Hepatocyte (in vitro differentiated cells): ENCODE measurements around the gene HRH2. TPM values are rescaled to one million over a fixed set of nuclear protein-coding genes. Genes with fewer than 3 reads are reported as not detected.

ENCODE experiments used
- DNase-seq: peaks from one replicate; pipeline ENCODE4 v3.0.0-alpha.2; 2016; ENCODE audit warnings: low spot score
- H2AFZ ChIP-seq: fragments of 200-600 bp; sonication (generic); 2 replicates; pipeline ENCODE4 v1.6.0; 2016; ENCODE audit warnings: antibody characterized with exemption, mild to moderate bottlenecking
- H3K27ac ChIP-seq: fragments of 200-600 bp; sonication (generic); 2 replicates; pipeline ENCODE4 v1.5.1; 2016; ENCODE audit warnings: mild to moderate bottlenecking
- H3K27me3 ChIP-seq: fragments of 200-600 bp; sonication (generic); 2 replicates; pipeline ENCODE4 v1.6.1; 2016
- H3K36me3 ChIP-seq: fragments of 200-600 bp; sonication (generic); replicated peaks from 2 replicates; pipeline ENCODE4 v1.5.1; 2016; ENCODE audit warnings: low read depth; ENCODE audit not compliant: insufficient read depth
- H3K4me1 ChIP-seq: fragments of 200-600 bp; sonication (generic); 2 replicates; pipeline ENCODE4 v1.5.1; 2016; ENCODE audit warnings: mild to moderate bottlenecking, moderate library complexity; ENCODE audit not compliant: insufficient read depth
- H3K4me2 ChIP-seq: fragments of 200-600 bp; sonication (generic); 2 replicates; pipeline ENCODE4 v1.6.0; 2016
- H3K4me3 ChIP-seq: fragments of 200-600 bp; sonication (generic); 2 replicates; pipeline ENCODE4 v1.5.1; 2016; ENCODE audit warnings: mild to moderate bottlenecking
- H3K79me2 ChIP-seq: fragments of 200-600 bp; sonication (generic); 2 replicates; pipeline ENCODE4 v1.6.0; 2017; ENCODE audit warnings: mild to moderate bottlenecking
- H3K9me2 ChIP-seq: fragments of 200-600 bp; sonication (generic); replicated peaks from 2 replicates; pipeline ENCODE4 v1.6.0; 2017; ENCODE audit warnings: mild to moderate bottlenecking; ENCODE audit not compliant: insufficient read depth
- H3K9me3 ChIP-seq: fragments of 200-600 bp; sonication (generic); 2 replicates; pipeline ENCODE4 v1.5.1; 2016; ENCODE audit warnings: low read depth, mild to moderate bottlenecking
- H4K20me1 ChIP-seq: fragments of 200-600 bp; sonication (generic); 2 replicates; pipeline ENCODE4 v1.6.0; 2016; ENCODE audit warnings: mild to moderate bottlenecking; ENCODE audit not compliant: insufficient read depth, poor library complexity, severe bottlenecking
- EZH2 ChIP-seq: fragments of 200-600 bp; sonication (generic); IDR thresholded peaks from 2 replicates; pipeline ENCODE4 v1.6.1; 2016; ENCODE audit warnings: antibody characterized with exemption, mild to moderate bottlenecking, borderline replicate concordance
- EZH2phosphoT487 ChIP-seq: fragments of 200-600 bp; sonication (generic); IDR thresholded peaks from one replicate; pipeline ENCODE4 v1.6.1; 2018; ENCODE audit warnings: antibody characterized with exemption, mild to moderate bottlenecking, low read depth, moderate library complexity; ENCODE audit not compliant: unreplicated experiment, severe bottlenecking
- WGBS: methylation state at CpG from one replicate; pipeline ENCODE4 v1.1.6; 2016; ENCODE audit warnings: low lambda C conversion rate; ENCODE audit errors: missing lambda C conversion rate; 5-methylcytosine and 5-hydroxymethylcytosine counted together
- polyA plus RNA-seq: library from polyadenylated mRNA; unstranded; fragments of >200 nt; fragmentation: Nextera tagmentation; extraction: Ambion mirVana; gene quantifications from 2 replicates; pipeline ENCODE4 v1.2.1, GENCODE V29; 2016
- total RNA-seq: library from RNA; depleted of rRNA; stranded (reverse); fragments of >200 nt; gene quantifications from 2 replicates; pipeline ENCODE4 v1.2.3, GENCODE V29; 2014
- TF ChIP-seq, protein P1 (sequence below): fragments of 200-600 bp; sonication (generic); IDR thresholded peaks from 2 replicates; pipeline ENCODE4 v1.5.1; 2016; ENCODE audit warnings: antibody characterized with exemption, mild to moderate bottlenecking; ENCODE audit not compliant: poor library complexity

Gene HRH2
- total and polyA plus RNA-seq, 2 experiments from 2014 or later, result 2.2 to 2.5 TPM

DNA sequence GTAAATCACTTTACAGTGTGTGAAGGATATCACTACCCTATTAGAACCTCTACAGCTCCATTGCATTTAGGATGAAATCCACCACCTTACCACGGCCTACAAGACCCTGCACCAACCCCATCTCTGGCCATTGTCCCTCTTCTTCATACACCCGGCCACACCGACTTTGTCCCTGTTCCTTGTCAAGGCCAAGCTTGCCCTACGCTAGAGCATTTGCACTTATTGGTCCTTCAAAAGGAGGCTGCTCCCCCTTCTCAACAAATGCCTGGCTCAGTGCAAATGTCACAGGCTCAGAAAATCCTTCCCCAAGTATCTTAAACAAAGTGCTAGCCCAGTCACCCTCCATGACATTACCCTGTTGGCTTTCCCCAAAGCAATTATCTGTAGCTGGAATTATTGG, 4.1 kb upstream of the HRH2 start:
- Histone ChIP-seq H3K36me3 (no peaks in the 10 kb centered on the region), H3K27ac (no peak overlapping the region), H4K20me1 (no peaks in the 10 kb centered on the region), H3K9me2 (no peaks in the 10 kb centered on the region), H2AFZ (no peak overlapping the region), H3K4me2 (no peak overlapping the region), H3K79me2 (no peaks in the 10 kb centered on the region), H3K4me1 (no peaks in the 10 kb centered on the region), H3K27me3 (peaks cover 21% of the 10 kb centered on the region), H3K9me3 (no peaks in the 10 kb centered on the region), H3K4me3 (no peak overlapping the region)
- WGBS, result 93% methylated on average over 4 of the region's 4 CpGs
- no peak for TF ChIP-seq EZH2
- no peak for TF ChIP-seq EZH2phosphoT487
- TF ChIP-seq, protein P1, sequence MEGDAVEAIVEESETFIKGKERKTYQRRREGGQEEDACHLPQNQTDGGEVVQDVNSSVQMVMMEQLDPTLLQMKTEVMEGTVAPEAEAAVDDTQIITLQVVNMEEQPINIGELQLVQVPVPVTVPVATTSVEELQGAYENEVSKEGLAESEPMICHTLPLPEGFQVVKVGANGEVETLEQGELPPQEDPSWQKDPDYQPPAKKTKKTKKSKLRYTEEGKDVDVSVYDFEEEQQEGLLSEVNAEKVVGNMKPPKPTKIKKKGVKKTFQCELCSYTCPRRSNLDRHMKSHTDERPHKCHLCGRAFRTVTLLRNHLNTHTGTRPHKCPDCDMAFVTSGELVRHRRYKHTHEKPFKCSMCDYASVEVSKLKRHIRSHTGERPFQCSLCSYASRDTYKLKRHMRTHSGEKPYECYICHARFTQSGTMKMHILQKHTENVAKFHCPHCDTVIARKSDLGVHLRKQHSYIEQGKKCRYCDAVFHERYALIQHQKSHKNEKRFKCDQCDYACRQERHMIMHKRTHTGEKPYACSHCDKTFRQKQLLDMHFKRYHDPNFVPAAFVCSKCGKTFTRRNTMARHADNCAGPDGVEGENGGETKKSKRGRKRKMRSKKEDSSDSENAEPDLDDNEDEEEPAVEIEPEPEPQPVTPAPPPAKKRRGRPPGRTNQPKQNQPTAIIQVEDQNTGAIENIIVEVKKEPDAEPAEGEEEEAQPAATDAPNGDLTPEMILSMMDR, result no peak
- DNase-seq, result no peak

DNA sequence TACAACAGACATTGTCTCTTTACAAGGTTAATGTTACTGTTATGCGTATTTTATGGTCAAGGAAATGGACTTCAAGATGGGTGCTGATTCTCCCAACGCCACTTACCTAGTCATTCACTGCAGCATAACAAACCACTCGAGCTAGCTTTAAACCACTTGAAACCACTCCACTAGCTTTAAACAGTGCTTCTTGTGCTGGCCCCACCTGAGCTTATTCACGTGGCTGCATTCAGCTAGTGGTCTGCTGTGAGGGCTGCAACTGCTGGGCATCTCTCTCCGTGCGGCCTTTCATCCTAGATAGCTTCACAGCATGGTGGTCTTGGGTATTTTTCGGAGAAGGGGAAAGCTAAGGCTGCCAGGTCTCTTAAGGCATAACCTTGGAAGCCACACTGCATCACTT, 3.5 kb upstream of the HRH2 start:
- 92% methylated on average over 7 of the region's 7 CpGs for WGBS
- Histone ChIP-seq H3K4me3 (no peak overlapping the region), H3K79me2 (no peaks in the 10 kb centered on the region), H4K20me1 (no peaks in the 10 kb centered on the region), H2AFZ (no peak overlapping the region), H3K4me1 (no peaks in the 10 kb centered on the region), H3K9me3 (no peaks in the 10 kb centered on the region), H3K27me3 (peaks cover 27% of the 10 kb centered on the region), H3K36me3 (no peaks in the 10 kb centered on the region), H3K9me2 (no peaks in the 10 kb centered on the region), H3K4me2 (no peak overlapping the region), H3K27ac (no peak overlapping the region)
- TF ChIP-seq EZH2phosphoT487 (no peak), EZH2 (no peak)
- TF ChIP-seq, protein P1, result no peak
- DNase-seq, result no peak

DNA sequence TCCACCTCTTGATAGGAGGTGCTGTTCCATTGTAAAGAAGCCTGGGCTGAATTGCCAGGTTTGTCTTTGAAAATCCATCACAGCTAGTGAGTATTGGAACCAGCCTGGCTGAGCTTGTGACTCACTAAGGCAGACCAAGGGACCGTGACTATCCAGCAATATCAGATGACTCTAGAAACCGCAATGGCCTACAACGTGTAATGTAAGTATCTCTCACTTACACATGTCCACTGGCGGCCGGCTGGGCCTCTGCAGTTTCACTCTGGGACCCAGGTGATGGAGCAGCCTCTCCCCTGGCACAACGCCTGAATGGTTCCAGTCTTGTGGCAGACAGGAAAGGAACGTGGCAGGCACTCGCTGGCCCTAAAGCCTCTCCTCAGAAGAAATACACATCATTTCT, 3.1 kb upstream of the HRH2 start:
- H3K27me3 ChIP-seq, result peaks cover 30% of the 10 kb centered on the region
- 87% methylated on average over 8 of the region's 8 CpGs for WGBS
- TF ChIP-seq EZH2phosphoT487 (no peak), EZH2 (no peak)
- TF ChIP-seq, protein P1, result no peak

DNA sequence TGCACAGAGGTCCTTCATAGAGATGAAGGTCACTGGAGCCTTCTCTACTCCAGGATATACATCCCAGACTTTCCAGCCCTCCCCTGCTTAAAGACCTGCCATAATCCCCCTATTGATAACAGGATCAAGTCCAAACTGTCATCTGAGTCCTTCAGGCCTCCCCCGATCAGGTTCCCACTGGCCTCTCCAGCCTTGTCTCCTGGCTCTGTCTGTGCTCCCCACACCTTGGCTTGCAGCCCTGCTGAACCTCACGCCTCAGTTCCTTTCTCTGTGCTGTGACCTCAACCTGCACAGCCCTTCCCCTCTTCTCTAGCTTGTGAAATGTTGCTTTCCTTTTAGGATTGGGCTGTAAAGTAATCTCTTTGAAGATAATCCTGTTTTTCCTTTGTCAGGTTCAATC, 2.5 kb upstream of the HRH2 start:
- H3K9me3 ChIP-seq, result no peaks in the 10 kb centered on the region
- no peaks in the 10 kb centered on the region for H3K4me1 ChIP-seq
- H3K27ac ChIP-seq, result no peak overlapping the region
- H2AFZ ChIP-seq, result no peak overlapping the region
- no peak overlapping the region for H3K4me2 ChIP-seq
- H3K9me2 ChIP-seq, result no peaks in the 10 kb centered on the region
- H3K79me2 ChIP-seq, result no peaks in the 10 kb centered on the region
- 58% methylated on average over 2 of the region's 2 CpGs for WGBS
- H4K20me1 ChIP-seq, result no peaks in the 10 kb centered on the region
- TF ChIP-seq, protein P1, result no peak
- TF ChIP-seq EZH2phosphoT487 (no peak), EZH2 (no peak)
- DNase-seq, result no peak
- peaks cover 35% of the 10 kb centered on the region for H3K27me3 ChIP-seq
- H3K36me3 ChIP-seq, result no peaks in the 10 kb centered on the region
- no peak overlapping the region for H3K4me3 ChIP-seq

More for the DNA sequence above, 3.1 kb upstream of the HRH2 start:
- H3K4me1 ChIP-seq, result no peaks in the 10 kb centered on the region
- H3K4me3 ChIP-seq, result no peak overlapping the region
- no peaks in the 10 kb centered on the region for H3K9me3 ChIP-seq
- no peak overlapping the region for H3K27ac ChIP-seq
- no peak overlapping the region for H2AFZ ChIP-seq
- no peaks in the 10 kb centered on the region for H4K20me1 ChIP-seq
- H3K4me2 ChIP-seq, result no peak overlapping the region
- no peak for DNase-seq
- H3K79me2 ChIP-seq, result no peaks in the 10 kb centered on the region
- no peaks in the 10 kb centered on the region for H3K9me2 ChIP-seq
- H3K36me3 ChIP-seq, result no peaks in the 10 kb centered on the region
